ENCODE results near the gene HSF5.
"Not testable (repeated sequence)": the region's sequence is repeated elsewhere in the genome, so short reads cannot be mapped to it uniquely, and the experiment has no call there.

HSF5 gene

DNA sequence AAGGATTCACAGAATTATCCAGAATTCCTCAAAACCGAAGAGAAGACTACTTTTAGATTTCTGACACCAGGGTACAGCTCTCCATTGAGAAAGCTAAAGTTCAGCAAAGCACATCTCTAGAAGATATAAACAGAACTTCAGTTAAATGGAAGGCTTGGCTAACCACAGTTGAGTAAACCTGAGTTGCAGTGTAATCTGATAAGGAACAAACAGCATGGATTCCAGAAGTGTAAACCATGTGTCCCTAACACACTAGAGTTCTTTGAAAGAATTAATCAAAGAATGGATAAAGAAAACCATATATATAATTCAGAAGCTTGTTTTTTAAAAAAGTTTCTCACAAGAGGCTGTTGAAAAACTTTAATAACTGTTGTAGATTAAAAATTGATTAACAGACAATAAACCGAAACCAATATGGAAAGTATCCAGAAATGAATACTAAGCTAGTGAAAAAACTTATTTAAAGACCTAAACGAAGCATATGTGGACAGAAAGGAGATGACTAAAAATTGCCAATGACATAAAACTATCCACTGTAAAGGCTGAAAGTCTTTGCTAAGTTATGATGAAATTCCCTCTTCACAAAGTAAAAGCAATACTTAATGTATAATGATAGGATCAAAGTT is 75.1 kb downstream of the HSF5 start:
- DNase-seq (ENCODE audit: low read depth): no peak

DNA sequence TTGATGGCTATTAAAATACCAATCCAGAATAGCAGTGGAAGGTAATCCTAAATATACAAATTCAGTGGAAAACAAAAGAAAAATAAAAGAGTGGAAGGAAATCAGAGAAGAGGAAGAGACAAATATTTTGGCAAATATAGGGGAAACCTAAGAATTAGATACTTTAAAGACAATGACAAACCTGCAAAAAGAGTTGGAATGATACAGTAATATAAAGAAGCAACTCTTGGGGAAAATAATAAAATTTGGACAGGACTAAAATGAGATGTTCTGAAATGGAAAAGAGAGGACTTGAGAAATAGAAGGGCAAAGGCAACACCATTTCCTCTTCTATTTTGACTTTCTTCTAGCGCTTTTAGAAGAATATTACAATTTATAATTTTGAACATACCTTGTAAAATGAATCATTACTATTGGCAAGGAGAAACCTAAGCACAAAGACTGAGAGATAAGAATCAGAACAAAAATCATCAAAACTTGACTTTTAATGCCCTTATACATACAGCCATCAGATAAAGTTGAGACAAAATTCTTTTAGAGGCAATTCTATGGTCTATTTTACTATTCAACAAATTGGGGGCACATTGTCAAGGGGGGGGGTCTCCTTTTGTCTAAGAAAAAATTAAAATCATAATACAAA is 76.0 kb downstream of the HSF5 start:
- no peak for DNase-seq (ENCODE audit: low read depth)

DNA sequence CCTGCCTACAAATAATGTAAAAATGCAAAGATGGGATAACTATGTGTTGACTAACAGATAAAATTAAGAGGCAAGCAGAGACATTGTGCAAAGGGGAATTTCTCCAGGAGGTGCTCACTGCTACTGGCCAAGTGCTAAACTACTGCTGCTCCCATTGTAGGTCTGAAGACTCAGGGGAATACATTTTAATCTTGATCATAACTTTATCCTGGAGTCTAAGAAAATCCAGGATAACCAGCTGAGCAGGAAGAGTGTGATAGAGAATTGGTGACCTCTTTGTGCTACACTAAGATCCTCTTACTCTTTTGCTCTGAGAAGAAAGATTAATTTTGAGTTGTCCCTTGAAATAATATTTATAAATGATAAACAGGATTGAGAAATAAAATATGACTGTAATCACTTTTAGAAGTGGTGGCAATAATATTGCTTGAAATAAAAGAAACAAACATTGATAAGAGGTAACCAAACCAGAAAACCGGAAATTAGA is 76.8 kb downstream of the HSF5 start:
- no peak for DNase-seq (ENCODE audit: low read depth)

DNA sequence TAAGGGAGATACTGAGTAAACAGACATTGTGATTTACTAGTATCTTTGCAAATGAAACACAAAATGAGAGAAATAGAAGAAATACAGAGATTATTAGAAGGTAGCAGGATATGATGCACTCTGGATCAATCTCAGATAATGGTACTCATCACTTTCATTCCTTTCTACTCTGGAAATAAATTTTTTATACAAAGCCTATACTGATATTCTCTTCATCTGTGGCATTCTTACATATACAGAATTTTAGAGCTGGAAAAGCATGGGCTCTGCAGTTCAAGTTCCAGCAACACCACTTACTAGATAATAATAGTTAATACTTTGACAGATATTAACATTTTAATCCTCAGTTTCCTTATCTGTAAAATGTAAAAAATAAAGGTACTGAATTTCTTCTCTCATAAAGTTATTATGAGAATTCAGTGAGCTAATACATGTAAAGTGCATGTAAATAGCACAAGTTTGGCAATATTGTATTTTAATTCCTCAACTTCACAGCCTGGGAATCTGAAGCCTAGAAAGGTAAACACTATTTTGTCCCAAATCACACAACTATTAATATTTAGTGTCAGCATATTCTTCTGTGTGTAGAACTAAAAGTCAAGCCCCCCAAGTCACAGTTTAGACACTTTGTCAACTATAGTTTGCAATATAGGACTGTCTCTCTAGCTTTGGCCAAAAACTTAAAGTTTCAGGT is 77.3 kb downstream of the HSF5 start:
- DNase-seq (ENCODE audit: low read depth): no peak

DNA sequence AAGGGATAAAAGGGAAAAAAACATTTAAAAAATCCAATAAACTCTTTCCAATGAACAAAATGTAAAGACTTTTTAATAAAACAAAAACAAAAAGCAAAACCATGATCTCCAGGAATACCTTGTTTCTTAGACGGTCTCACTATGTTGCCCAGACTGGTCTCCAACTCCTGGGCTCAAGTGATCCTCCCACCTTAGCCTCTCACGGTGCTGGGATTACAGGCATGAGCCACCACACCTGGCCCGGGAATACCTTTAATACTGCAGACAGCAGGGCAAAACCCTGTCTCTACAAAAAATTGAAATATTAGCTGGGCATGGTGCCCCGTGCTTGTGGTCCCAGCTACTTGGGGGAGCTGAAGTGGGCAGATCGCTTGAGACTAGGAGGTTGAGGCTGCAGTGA is 78.8 kb downstream of the HSF5 start:
- no peak for DNase-seq (ENCODE audit: low read depth)

DNA sequence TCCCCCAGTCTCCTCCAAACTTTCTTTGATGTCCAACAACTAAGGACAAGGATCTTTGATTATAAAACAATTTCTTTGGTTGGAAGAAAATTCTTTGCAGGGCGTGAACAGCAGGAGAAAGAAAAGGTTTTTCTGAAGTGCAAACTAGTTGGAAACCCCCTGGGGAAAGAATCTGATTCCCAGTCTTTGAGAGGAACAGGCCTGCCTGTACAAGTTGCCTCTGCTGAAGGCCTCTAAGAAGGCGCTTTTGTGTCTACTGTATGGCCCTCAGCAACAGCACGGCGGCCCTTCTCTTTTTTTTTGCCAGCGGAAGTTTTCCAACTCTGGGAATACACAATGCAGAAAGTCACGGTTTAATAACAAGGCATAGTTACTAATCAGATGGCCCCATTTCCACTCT is 84.9 kb downstream of the HSF5 start:
- no peak for DNase-seq (ENCODE audit: low read depth)

DNA sequence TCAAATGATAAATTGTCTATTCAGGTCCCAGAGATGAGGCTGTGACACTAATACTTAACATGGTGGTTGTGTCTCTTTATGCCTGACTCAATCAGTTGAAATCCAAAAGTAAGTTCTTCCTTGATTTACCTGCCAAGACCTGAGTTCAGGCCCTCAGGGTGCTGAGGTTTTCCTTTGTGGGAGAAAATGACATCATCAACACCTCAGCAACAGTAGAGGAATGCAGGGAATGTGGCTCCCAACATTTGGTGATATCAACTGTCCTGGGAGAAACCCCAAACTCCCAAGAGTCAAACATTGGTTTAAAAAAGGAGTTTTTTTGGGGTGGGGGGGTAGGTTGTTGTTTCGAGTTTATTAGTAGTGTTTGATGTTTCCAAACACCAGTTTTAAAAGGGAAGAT is 85.5 kb downstream of the HSF5 start:
- no peak for DNase-seq (ENCODE audit: low read depth)

DNA sequence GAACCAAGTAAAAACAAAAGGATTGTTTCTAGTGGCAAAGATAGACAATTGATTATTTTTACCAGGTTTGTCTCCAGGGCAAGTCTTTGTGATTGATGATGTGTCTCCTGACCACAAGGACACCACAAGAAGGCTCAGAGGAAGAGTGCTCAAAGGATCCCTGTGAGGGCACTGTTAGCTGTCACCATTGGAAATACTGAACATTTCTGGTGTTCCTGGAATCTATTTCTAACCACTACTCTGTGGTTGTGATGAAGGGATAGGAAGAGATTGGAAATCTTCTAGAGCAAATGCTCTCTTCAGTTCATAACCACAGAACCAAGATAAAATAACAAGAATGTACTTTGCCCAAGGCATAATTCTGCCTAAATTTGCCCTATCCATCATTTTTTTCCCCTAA is 86.2 kb downstream of the HSF5 start:
- no peak for DNase-seq (ENCODE audit: low read depth)

DNA sequence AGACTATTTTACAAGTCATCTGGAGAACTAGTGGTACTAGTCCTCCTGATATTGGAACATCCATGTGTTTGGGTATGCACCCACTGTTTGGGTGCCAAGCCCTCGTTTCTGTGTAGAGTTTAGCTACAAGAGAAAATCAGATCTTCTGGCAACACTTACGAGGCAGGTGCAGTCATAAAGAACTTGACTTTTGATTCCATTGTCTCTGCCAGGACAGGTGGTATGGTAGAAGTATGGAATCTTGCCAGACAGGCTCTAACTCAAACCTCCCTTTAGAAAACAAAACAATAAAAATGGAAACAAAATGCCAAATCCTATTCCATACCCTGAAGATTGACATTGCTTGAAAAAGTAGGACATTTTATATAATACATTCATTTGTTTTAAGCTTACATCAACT is 86.9 kb downstream of the HSF5 start:
- no peak for DNase-seq (ENCODE audit: low read depth)

DNA sequence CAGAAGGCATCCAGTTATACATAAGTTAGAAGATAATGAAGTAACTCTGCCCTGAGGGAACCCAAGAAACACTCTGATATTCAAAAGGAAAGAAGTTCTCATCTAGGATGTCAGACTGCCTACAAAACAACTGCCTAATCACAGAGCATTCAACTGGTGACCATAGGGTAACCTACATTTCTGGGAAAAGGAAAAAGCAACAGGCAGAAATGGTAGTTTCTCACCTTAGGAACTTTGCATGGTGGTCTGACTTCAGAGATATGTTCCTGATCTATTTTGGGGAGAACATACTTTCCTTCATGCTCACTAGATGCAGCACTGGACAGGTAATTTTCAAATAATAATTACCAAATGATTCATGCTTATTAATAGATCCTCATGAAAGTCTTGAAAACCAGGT is 87.4 kb downstream of the HSF5 start:
- DNase-seq (ENCODE audit: low read depth): no peak

DNA sequence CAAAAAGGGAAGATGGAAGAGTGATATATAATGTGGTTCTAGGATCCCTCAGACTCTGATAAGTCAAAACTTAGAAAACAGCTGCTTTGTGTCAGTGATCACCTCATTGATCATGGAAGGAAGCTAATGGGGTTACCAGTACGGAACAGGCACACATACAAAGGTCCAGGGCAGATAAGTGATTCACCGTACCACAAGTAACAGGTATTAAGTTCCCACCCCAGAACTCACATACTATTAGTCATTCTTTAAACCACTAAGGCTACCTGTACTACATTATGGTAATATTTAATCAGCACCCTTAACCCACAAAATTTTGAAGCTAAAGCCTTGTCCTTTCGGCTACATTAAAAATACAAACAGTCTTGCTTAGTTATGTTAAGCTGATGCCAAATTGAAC is 88.2 kb downstream of the HSF5 start:
- no peak for DNase-seq (ENCODE audit: low read depth)

DNA sequence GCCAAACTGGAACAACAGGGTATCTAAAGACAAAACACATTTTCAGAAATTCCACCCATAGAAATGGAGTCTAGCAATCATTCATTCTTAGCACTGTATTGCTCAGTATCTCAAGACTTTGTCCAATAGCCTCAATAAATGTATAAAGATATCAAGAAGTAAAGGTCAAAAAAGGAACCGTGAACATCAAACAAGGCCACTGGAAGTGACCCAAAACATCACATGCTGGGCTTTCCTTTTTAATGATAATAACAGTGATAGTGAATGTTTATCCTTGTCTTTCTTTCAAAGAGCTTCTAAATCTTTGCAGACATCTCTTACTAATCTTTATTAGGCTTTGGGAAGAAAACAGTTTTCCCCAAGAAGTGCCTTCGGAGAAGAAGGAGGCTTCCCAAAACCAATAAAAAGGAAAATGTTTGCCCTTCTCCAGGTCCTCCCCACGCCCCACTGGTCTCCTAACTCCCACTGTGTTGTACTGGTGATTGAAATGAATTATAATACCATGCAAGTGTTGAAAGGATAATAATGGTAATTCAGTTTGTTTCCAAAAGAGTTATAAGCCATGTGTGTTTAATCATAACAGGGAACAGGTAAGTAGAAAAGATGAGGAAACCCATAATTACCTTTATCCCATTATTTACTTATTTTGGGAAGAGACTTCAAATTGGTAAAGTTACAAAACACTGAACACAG is 89.5 kb downstream of the HSF5 start:
- DNase-seq (ENCODE audit: low read depth): no peak

DNA sequence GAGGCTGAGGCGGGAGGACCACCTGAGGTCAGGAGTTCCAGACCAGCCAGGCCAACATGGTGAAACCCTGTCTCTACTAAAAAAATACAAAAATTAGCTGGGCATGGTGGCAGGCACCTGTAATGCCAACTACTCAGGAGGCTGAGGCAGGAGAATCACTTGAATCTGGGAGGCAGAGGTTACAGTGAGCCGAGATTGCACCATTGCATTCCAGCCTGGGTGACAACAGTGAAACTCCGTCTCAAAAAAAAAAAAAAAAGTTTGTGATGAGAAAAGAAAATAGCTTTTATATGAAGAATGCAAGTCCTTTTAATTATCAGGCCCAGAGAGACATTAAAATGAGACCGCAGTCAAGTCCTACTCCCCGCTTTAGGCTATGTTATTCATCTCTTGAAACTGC is 90.8 kb downstream of the HSF5 start:
- not testable (repeated sequence) for DNase-seq (ENCODE audit: low read depth)

DNA sequence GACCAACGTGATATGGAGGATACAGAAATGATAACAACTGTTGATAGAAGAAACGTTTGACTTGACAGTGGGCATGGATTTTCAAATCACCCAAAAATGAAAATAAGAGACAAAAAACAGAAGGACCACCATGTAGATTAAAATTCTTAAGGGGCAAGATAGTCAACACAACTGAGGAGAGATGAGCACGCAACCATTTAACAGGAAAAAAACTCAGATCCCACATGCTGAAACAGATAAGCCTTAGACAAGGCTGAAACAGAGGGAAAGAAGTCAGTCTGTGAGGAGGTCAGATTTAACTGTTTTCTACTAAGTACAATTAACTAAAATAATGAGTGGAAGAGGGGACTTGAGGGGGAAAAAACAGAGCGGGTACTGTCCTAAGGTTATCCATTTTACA is 92.0 kb downstream of the HSF5 start:
- no peak for DNase-seq (ENCODE audit: low read depth)

DNA sequence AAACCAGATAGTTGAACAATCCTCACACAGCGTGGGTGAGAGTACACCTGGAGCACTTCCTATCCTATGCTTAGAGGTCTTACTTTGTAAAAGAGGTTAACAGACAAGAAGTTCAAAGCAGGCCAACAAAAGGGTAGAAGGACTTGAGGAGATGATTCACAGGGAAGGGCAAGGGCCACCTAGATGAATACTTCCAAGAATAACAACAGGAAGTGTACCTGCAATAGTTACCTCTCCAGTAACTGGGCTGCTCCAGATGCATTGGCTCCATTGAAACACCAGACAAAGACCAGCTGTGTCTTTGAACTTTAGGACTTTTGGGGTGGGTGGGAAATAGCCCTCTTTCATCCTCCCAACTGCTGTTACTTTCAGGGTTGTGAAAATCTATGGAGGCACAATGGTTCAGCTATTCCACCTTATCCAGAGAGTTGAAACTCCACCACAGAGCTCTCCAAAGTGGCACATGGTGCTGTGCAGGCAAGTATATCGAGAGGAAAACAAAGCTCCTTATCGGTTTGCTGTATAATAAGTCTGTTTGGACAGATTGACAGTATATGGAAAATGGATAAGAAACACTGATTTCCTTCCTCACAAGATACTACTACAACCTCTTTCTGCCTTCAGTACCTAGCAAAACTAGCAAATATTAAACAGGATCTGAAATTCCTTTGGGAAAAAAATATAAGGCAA is 93.5 kb downstream of the HSF5 start:
- DNase-seq (ENCODE audit: low read depth): no peak

DNA sequence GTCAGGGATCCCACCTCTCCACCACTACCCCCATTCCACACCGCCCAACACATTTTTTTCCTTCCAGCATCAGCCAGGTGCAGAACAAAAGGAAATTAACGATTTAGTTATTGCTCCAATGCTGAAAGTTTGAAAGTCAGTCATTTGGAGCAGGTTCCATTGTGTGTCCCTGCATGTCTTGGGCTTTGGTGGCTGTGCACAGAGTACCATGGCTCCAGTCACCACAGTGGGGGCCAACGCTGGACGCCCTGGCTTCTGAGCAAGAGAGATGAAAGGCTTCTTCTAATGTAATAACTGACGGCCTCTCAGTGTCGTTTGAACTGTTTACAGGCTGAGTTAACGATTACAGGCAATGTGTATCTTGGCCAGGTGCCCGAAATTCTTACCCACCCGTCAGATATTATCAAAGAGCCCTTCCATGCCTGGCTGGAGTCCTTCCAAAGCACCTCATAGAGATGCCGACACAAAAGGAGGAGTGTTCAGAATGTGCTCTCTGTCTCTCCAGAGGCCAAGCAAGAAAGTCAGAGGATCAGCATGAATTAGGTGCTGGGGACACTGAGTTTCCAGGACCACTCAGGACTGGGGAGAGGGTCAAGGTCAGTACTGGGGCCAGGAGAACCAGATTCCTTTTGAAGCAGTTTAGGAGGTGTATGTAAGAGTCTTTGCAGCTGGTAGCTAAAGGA is 96.8 kb downstream of the HSF5 start:
- no peak for DNase-seq (ENCODE audit: low read depth)

DNA sequence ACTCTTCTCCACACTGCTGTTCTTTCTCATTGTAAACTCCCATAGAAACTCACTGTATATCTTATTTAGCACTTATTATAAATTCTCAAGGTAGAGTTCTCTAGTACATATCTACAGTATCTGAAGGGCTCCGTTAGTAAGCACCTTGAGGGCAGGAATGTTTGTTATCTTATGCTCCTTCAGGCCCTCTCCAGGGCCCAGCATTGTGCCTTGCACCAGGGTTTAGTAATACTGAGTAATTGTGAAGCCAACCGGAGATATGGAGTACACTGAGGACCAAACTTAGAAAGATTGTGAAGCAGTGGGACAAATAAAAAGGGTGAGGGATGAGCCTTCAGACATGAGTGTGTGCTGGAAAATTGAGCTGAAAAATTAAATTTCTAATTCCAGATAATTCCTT is 97.3 kb downstream of the HSF5 start:
- no peak for DNase-seq (ENCODE audit: low read depth)

DNA sequence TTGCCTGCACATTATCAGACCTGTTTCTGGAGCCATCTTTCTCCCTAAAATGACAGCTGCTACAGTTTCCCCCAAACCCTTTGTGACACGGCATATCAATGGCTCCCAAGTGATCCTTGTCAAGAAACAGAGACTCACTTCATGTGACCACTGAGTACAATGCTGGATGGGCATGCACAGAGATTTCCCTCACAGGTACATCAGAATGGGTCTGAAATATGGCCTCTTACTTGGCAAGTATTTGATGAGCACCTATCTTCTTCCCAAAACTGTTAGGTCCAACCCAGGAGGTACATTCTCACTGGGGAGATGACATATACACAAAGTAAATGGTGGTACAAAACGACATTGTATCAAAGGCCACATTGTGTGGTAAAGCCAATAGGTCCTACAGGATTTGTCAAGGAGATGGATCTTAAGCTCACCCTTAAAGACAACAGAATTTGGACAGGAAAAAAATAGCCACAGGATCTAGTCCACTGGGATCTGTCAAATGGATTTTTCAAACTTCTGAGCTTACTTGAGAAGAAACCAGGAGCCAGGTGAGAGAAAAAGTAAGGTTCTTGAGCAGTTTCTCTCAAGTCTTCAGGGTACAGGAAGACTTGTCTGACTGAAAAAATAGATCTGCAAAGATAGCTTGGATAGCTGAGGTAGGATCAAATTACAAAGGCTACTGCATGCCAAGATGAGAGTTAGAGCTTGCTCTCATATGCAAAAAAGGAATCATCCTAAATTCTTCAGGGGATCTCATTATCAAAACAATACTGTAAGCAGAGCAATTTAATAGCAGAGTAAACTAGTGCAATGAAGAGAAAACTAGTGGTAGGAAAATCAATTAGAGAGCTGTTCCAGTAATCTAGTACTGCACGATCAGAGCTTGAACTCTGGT is 99.7 kb downstream of the HSF5 start:
- no peak for DNase-seq (ENCODE audit: low read depth)

DNA sequence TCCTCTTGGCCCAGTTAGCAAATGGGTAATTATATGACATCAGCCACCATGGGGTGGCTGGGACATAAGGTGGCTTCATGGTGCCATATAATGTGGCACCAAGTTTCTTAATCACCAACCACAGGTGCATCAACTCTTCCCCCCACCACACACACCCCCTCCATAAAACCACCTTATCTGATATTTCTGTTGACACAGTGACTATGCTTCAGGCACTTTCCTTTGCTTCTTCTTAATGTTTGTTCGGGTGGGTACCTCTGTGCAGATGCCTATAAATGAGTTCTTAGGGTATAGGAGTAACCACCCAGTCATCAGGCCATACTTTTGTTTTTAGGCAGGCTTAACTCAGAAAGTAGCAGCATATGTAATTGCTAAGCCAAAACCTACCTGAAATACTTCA is 100.4 kb downstream of the HSF5 start:
- no peak for DNase-seq (ENCODE audit: low read depth)

DNA sequence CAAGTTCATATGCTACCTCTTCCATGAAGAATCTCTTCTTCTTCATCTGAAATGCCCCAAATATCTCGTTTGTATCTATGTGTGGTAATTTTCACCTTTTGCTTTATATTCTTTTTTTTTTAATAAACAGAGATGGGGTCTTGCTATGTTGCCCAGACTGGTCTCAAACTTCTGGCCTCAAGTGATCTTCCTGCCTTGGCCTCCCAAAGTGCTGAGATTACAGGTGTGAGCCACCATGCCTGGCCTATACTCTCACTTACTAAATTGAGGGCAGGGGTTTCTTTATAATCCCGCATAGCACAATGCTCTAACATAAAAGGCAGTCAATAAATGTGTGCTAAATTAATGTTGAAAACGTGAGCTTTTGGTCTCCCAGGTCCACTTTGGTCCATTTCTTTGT is 101.5 kb downstream of the HSF5 start:
- no peak for DNase-seq (ENCODE audit: low read depth)
